Forelimb muscle (tissue), 1 donor: ENCODE results near the gene AP5M1. TPM values are rescaled to one million over a fixed set of nuclear protein-coding genes. Genes with fewer than 3 reads are reported as not detected.
A peak's percentile ranks its signal among the peaks of the same experiment; 100 is the strongest.
"Not testable (repeated sequence)": the region's sequence is repeated elsewhere in the genome, so short reads cannot be mapped to it uniquely, and the experiment has no call there.

Source experiments
- DNase-seq: peaks from one replicate; pipeline ENCODE4 v3.0.0-alpha.2; 2013; ENCODE audit warnings: low read depth
- polyA plus RNA-seq: library from polyadenylated mRNA; unstranded; fragments of 120-200 nt; gene quantifications from one replicate; pipeline ENCODE4 v1.2.1, GENCODE V29; 2013; ENCODE audit not compliant: insufficient read length

Gene AP5M1
- polyA plus RNA-seq, 1 donor, result 34.1 TPM

GRCh38 chr14:57290751-57291150, 22.0 kb downstream of the AP5M1 start:
- DNase-seq, result no peak

DNA sequence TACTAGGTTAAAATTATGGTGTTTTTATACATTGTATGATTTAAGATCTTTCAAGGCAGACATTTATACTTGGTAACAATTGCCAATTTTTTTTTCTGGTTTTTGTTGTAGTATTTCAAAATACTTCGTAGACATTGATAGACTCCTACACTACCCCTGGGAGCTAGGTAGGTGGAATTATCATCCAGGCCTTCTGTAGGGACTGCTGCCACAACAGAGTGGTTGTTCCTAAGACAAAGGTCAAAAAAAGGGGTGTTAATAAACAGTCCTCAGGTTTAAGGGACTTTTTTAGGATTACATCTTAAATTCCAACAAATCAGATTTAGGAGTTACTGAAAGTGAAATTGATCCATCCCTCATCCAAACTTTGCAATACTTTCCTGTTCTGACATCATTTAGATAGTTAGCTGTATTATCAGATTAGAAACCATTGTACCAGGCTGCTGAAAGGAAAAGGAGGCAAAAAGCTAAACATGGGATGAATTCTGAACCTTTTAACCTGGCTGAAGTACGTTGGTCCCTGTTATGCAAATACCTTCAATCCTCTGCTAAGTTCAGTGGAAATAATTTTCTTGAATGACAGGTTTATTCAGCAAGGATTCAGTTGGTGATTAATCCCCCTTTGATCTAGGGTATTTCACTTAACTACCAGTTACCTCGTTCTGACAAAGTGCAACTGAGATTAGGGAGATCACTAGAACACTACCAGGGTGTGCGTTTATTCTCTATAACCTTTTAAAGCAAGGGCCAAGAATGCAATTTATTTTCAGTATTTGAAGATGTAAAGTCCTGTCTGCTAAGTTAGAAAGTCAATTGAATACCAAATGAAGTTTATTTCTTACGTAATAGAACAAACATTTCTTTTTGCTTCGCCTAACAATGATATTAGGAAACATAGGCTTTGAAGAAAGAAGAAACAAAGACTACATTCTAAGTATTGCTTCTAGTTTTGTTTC, 23.2 kb downstream of the AP5M1 start:
- DNase-seq, result no peak

- DNase-seq, result no peak
Observed at GRCh38 chr14:57293866-57294837, 25.4 kb downstream of the AP5M1 start.

- no peak for DNase-seq
Observed at GRCh38 chr14:57295239-57295638, 26.5 kb downstream of the AP5M1 start.

DNA sequence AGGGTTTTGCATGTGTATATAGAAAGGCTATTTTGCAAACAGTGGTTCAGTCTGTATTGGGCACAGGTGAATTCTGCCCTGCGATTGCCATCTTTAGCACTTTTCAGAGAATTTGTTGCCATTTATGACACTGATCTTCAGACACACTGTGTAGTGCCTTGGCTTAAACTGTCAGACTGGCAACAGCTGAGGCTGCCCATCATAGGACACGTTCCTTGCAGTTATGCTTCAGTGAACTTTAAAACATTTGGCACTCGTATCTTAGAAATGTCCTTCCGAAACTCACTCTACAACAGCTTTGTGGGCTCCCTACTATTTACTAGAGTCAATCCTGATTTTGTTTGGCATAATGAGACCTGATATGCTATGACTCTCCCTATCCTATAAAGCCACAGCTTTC, 29.1 kb downstream of the AP5M1 start:
- no peak for DNase-seq

- DNase-seq, result no peak
Observed at GRCh38 chr14:57299511-57299910, 30.7 kb downstream of the AP5M1 start.

DNA sequence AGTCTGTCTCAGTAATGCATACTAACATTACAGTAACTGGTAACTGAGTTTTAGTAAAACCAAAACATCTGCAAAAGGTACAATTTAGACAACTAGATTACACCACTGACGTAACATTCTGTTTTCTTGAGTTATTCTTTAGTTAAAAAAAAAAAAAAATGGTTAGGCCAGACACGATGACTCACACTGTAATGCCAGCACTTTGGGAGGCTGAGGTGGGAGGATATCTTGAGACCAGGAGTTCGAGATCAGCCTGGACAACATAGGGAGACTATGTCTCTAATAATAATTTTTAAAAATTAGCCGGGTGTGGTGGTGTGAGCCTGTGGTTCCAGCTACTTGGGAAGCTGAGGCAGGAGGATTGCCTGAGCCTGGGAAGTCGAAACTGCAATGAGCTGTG, 34.1 kb downstream of the AP5M1 start:
- DNase-seq, result no peak

DNA sequence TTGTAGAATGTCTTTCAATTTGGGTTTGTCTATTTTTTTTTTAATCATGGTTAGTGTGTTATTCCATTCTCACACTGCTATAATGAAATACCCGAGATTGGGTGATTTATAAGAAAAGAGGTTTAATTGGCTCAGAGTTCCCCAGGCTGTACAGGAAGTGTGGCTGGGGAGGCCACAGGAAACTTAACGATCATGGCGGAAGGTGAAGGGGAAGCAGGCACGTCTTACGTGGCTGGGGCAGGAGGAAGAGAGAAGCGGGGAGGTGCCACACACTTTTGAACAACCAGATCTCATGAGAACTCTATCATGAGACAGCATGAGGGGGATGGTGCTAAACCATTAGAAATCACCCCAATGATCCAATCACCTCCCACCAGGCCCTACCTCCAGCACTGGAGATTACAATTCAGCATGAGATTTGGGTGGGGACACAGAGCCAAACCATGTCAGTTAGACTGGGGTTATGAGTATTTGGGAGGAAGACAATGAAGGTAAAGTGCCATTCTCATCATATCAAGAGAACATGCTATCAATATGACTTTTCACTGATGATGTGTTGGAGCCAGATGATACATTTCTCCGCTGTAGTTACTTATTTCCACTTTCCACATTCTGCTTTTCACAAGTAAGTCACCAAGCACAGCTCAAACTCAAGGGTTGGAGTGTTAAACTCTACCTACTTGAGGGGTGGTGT, 45.8 kb downstream of the AP5M1 start:
- no peak for DNase-seq

GRCh38 chr14:57317248-57317833, 48.6 kb downstream of the AP5M1 start:
- peak; percentile 45 for DNase-seq

DNA sequence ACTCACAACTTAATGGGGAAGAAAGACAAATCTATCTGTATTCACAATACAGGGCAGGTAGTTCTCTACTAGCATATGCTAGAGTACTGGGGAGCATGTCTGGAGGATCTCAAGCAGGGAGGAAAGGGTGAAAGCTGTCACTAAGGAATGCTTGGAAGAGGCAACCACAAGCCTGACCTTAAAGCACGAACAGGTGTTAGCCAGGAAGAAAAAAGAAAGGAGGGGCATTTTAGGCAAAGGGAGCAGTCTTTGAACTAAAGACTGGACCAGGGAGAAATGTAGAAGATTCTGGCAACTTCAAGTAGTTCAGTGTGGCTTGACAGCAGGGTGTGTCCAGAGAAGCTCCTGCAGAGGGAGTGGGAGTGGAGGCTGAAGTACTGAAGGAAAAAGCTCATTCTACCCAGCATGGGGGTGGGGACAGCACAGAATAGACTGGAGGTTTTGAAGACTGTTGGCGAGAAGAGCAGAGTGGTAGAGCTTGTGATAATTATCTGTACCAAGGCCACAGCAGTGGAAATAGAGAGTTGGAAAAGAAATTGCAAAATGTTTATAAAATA, 50.9 kb downstream of the AP5M1 start:
- no peak for DNase-seq

- no peak for DNase-seq
Observed at GRCh38 chr14:57323721-57324120, 55.0 kb downstream of the AP5M1 start.

DNA sequence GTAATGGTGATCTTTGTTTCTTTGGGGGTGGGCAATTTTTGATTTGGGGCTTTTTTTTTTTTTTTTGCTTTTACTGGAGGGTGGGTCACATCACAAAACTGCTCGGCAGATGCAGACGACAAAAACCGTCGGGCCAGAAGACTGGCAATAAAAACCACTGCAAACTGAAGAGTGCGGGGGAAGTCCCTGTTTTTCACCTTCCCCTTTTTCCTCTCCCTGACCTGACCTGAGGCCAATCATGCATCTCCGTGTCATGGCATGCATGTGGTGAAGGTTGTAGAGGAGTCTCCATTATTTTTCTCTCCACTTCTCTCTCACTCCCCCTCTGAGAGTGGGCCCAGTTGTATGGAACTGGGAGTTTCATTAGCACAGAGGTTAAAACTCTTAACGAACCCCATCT, 57.5 kb downstream of the AP5M1 start:
- DNase-seq, result no peak

DNA sequence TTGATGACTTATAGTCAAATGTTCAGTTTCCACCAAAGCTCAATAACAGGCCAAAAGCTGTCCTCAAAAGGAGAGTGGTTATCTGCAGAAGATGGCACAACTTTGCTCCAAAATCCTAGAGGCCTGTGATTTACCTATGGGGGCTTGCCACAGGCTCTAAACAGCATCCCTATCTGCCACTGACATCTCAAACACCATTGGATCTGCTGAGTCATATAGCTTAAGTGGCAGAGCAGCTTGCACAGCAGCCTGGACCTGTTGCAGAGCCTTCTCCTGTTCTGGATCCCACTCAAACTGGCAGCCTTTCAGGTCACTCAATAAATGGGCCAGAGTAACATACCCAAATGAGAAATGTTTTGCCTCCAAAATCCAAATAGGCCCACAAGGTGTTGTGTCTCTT, 61.1 kb downstream of the AP5M1 start:
- no peak for DNase-seq

GRCh38 chr14:57332475-57332874, 63.7 kb downstream of the AP5M1 start:
- DNase-seq, result not testable (repeated sequence)

GRCh38 chr14:57333726-57334125, 65.0 kb downstream of the AP5M1 start:
- not testable (repeated sequence) for DNase-seq

DNA sequence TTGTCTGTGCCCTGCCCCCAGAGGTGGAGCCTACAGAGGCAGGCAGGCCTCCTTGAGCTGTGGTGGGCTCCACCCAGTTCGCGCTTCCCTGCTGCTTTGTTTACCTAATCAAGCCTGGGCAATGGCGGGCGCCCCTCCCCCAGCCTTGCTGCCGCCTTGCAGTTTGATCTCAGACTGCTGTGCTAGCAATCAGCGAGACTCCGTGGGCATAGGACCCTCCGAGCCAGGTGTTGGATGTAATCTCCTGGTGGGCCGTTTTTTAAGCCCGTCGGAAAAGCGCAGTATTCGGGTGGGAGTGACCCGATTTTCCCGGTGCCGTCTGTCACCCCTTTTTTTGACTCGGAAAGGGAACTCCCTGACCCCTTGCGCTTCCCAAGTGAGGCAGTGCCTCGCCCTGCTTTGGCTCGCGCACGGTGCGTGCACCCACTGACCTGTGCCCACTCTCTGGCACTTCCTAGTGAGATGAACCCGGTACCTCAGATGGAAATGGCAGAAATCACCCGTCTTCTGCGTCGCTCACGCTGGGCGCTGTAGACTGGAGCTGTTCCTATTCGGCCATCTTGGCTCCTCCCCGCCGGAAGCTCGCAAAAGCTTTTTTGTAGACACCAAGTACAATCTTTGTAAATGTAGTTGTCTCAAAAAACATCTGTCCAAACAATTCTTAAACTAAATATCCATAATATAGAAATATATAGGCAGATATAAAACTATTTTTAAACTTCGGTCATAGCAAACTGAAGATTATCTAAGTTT, 75.0 kb downstream of the AP5M1 start:
- DNase-seq, result not testable (repeated sequence)

DNA sequence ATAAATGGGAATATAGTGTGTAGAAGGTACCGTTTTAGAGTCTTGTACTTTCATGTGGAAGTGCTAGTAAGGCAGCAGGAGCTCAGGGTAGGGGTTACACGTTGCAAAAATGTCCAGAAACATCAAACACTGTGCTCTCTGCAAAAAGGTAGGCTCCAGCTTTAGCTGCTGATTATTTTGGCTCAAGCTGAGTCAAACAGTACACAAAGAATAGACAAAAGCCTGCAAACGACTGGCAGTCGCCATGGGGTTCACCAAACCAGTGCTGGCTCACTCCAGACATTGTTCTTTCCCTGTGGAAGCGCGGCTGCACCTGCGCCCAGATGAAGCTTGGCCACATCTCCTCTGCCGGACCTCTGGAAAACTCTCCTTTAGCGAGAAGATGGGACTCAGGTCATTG, 76.3 kb downstream of the AP5M1 start:
- DNase-seq, result no peak

GRCh38 chr14:57346741-57347140, 78.0 kb downstream of the AP5M1 start:
- no peak for DNase-seq
